ENCODE results near the gene ORC2. TPM values are rescaled to one million over a fixed set of nuclear protein-coding genes. Genes with fewer than 3 reads are reported as not detected.
A peak's percentile ranks its signal among the peaks of the same experiment; 100 is the strongest.

ORC2 gene
- total RNA-seq, 1 donor from 2014 or later, result 25.5 TPM

- Mint-ChIP-seq H3K27ac (ENCODE audit: unreplicated experiment) (peak overlapping the region; percentile 94), H3K9me3 (ENCODE audit: unreplicated experiment) (no peaks in the 10 kb centered on the region), H3K4me1 (ENCODE audit: low read depth, unreplicated experiment) (peaks cover 12% of the 10 kb centered on the region), H3K27me3 (ENCODE audit: low read depth, unreplicated experiment) (no peaks in the 10 kb centered on the region), H3K4me3 (ENCODE audit: unreplicated experiment) (no peak overlapping the region), H3K36me3 (ENCODE audit: low read depth, unreplicated experiment) (peaks cover 8% of the 10 kb centered on the region)
- peak overlapping the region; percentile 37 for H3K4me2 ChIP-seq (ENCODE audit: low read length)
- H4K20me1 ChIP-seq (ENCODE audit: insufficient read depth, low read length), result no peaks in the 10 kb centered on the region
- TF ChIP-seq EZH2 (IDR thresholded peaks at IDR 0.05; ENCODE audit: insufficient read depth, low read length), result no peak
- no peak for TF ChIP-seq CTCF (IDR thresholded peaks at IDR 0.05; ENCODE audit: insufficient read depth, low read depth, low read length)
- H3K27ac ChIP-seq (ENCODE audit: low read depth, low read length), result peak overlapping the region; percentile 75
- no peak overlapping the region for H3K4me3 ChIP-seq (ENCODE audit: insufficient read depth, low read depth, low read length)
- H3K27me3 ChIP-seq (ENCODE audit: insufficient read depth, low read length), result no peaks in the 10 kb centered on the region
- no peak overlapping the region for H2AFZ ChIP-seq (ENCODE audit: low read depth, low read length)
- peak overlapping the region; percentile 3 for H3K9ac ChIP-seq (ENCODE audit: low read length)
- DNase-seq (ENCODE audit: low read depth) (no peak), FAIRE-seq (no peak)
- H3K9me3 ChIP-seq (ENCODE audit: insufficient read depth, low read depth, low read length), result no peaks in the 10 kb centered on the region
- peaks cover 12% of the 10 kb centered on the region for H3K4me1 ChIP-seq (ENCODE audit: insufficient read depth, low read length)
- no peaks in the 10 kb centered on the region for H3K79me2 ChIP-seq (ENCODE audit: insufficient read depth, low read length)
- H3K36me3 ChIP-seq (ENCODE audit: insufficient read depth, low read length), result peaks cover 10% of the 10 kb centered on the region
Observed at GRCh38 chr2:200945395-200945729, 18.1 kb downstream of the ORC2 start.

GRCh38 chr2:200944467-200945394 is 18.7 kb downstream of the ORC2 start:
- peak overlapping the region; percentile 75 for H3K27ac ChIP-seq (ENCODE audit: low read depth, low read length)
- FAIRE-seq, result peak; percentile 84

More at GRCh38 chr2:200944467-200945394, 18.7 kb downstream of the ORC2 start:
- no peaks in the 10 kb centered on the region for H4K20me1 ChIP-seq (ENCODE audit: insufficient read depth, low read length)
- Mint-ChIP-seq H3K27ac (ENCODE audit: unreplicated experiment) (peak overlapping the region; percentile 94), H3K27me3 (ENCODE audit: low read depth, unreplicated experiment) (no peaks in the 10 kb centered on the region), H3K36me3 (ENCODE audit: low read depth, unreplicated experiment) (peaks cover 8% of the 10 kb centered on the region), H3K4me1 (ENCODE audit: low read depth, unreplicated experiment) (peaks cover 12% of the 10 kb centered on the region), H3K9me3 (ENCODE audit: unreplicated experiment) (no peaks in the 10 kb centered on the region), H3K4me3 (ENCODE audit: unreplicated experiment) (peak overlapping the region; percentile 9)
- H3K4me3 ChIP-seq (ENCODE audit: insufficient read depth, low read depth, low read length), result no peak overlapping the region
- H3K27me3 ChIP-seq (ENCODE audit: insufficient read depth, low read length), result no peaks in the 10 kb centered on the region
- peaks cover 12% of the 10 kb centered on the region for H3K4me1 ChIP-seq (ENCODE audit: insufficient read depth, low read length)
- no peak for TF ChIP-seq EZH2 (IDR thresholded peaks at IDR 0.05; ENCODE audit: insufficient read depth, low read length)
- TF ChIP-seq CTCF (IDR thresholded peaks at IDR 0.05; ENCODE audit: insufficient read depth, low read depth, low read length), result no peak
- H3K9me3 ChIP-seq (ENCODE audit: insufficient read depth, low read depth, low read length), result no peaks in the 10 kb centered on the region
- H3K36me3 ChIP-seq (ENCODE audit: insufficient read depth, low read length), result peaks cover 15% of the 10 kb centered on the region
- no peaks in the 10 kb centered on the region for H3K79me2 ChIP-seq (ENCODE audit: insufficient read depth, low read length)
- DNase-seq (ENCODE audit: low read depth), result peak; percentile 83
- H3K4me2 ChIP-seq (ENCODE audit: low read length), result peak overlapping the region; percentile 37
- peak overlapping the region; percentile 3 for H3K9ac ChIP-seq (ENCODE audit: low read length)
- no peak overlapping the region for H2AFZ ChIP-seq (ENCODE audit: low read depth, low read length)

All from astrocyte (in vitro differentiated cells and primary cell).